Upper lobe of left lung (tissue), 6 donors: Measurements from ENCODE around the gene MPDZ. TPM values are rescaled to one million over a fixed set of nuclear protein-coding genes. Genes with fewer than 3 reads are reported as not detected.

Experiments
- ATAC-seq, 2 donors: fragments of 200-7000 bp; cut with Tn5 transposase; one replicate each; pipeline ENCODE4 v1.9.1; 2022; ENCODE audit warnings: mild to moderate bottlenecking in 2 of 2, moderate library complexity in 2 of 2; ENCODE audit not compliant: low FRiP score in 2 of 2
- DNase-seq, 2 donors: peaks; one replicate each; pipeline ENCODE4 v3.0.0-alpha.2; 2019 to 2020
- H3K27ac ChIP-seq, 4 donors: fragments of 200-600 bp; sonication (generic); one replicate each; pipeline ENCODE4 v1.5.1; 2016 to 2019
- H3K27me3 ChIP-seq, 4 donors: fragments of 200-600 bp; sonication (generic); one replicate each; pipeline ENCODE4 v1.5.1; 2017 to 2019
- H3K36me3 ChIP-seq, 4 donors: fragments of 200-600 bp; sonication (generic); one replicate each; pipeline ENCODE4 v1.5.1; 2016 to 2019
- H3K4me1 ChIP-seq, 4 donors: fragments of 200-600 bp; sonication (generic); one replicate each; pipeline ENCODE4 v1.5.1; 2018 to 2019
- H3K4me3 ChIP-seq, 4 donors: fragments of 200-600 bp; sonication (generic); one replicate each; pipeline ENCODE4 v1.5.1; 2017 to 2019; ENCODE audit warnings: mild to moderate bottlenecking in 2 of 4, moderate library complexity in 1 of 4
- H3K9me3 ChIP-seq, 4 donors: fragments of 200-600 bp; sonication (generic); one replicate each; pipeline ENCODE4 v1.5.1; 2018 to 2019
- EP300 ChIP-seq, 4 donors: sonication (generic); formaldehyde crosslinking; IDR thresholded peaks; one replicate each; pipeline ENCODE4 v1.5.1; 2017; ENCODE audit warnings: antibody characterized with exemption in 4 of 4, control low read depth in 2 of 4
- POLR2A ChIP-seq, 4 donors: fragments of 450-650 bp; IDR thresholded peaks; one replicate each; pipeline ENCODE4 v1.5.1; 2016 to 2017; ENCODE audit warnings: antibody characterized with exemption in 4 of 4, mild to moderate bottlenecking in 2 of 4
- POLR2AphosphoS5 ChIP-seq, 2 donors: sonication (generic); formaldehyde crosslinking; IDR thresholded peaks; one replicate each; pipeline ENCODE4 v1.5.1; 2017; ENCODE audit warnings: antibody characterized with exemption in 2 of 2
- WGBS, 2 donors: methylation state at CpG; one replicate each; pipeline ENCODE4 v1.1.5; 2017 to 2018; 5-methylcytosine and 5-hydroxymethylcytosine counted together
- total RNA-seq, 6 donors: library from RNA; depleted of rRNA in 4 of 6; stranded (reverse); fragments of >200 nt in 4 of 6; gene quantifications; one replicate each; pipeline versions ENCODE4 v1.1.0 to v1.2.1, GENCODE V29; 2016 to 2021
- TF ChIP-seq, protein P1 (sequence below), 6 experiments: fragments of 450-650 bp in 4 of 6; fragments of 200-600 bp in 2 of 6; sonication (generic) in 2 of 6; IDR thresholded peaks; one replicate each; pipeline ENCODE4 v1.5.1; 2016 to 2019; ENCODE audit warnings: antibody characterized with exemption in 6 of 6
- donor health status: DM: no; HTN: no; CAD: no; lungs with moderate emphysema.
- donor health status: DM: no; HTN: yes; CAD: no; lungs with severe emphysema.

Gene MPDZ
- total RNA-seq, 6 donors from 2014 or later: 13.6 to 49.2 (median 27.8) TPM

- no peaks in the 10 kb centered on the region for H3K9me3 ChIP-seq
- no peak overlapping the region for H3K4me3 ChIP-seq
- no peak for DNase-seq
- peaks cover 0 to 20% (median 6%) of the 10 kb centered on the region in 4 donors for H3K36me3 ChIP-seq
- peak overlapping the region in 1 of 4 donors; percentile 32 for H3K27ac ChIP-seq
- TF ChIP-seq, protein P1, sequence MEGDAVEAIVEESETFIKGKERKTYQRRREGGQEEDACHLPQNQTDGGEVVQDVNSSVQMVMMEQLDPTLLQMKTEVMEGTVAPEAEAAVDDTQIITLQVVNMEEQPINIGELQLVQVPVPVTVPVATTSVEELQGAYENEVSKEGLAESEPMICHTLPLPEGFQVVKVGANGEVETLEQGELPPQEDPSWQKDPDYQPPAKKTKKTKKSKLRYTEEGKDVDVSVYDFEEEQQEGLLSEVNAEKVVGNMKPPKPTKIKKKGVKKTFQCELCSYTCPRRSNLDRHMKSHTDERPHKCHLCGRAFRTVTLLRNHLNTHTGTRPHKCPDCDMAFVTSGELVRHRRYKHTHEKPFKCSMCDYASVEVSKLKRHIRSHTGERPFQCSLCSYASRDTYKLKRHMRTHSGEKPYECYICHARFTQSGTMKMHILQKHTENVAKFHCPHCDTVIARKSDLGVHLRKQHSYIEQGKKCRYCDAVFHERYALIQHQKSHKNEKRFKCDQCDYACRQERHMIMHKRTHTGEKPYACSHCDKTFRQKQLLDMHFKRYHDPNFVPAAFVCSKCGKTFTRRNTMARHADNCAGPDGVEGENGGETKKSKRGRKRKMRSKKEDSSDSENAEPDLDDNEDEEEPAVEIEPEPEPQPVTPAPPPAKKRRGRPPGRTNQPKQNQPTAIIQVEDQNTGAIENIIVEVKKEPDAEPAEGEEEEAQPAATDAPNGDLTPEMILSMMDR (IDR thresholded peaks at IDR 0.05): no peak
- TF ChIP-seq EP300 (IDR thresholded peaks at IDR 0.05): no peak
- no peak for TF ChIP-seq POLR2AphosphoS5 (IDR thresholded peaks at IDR 0.05)
- TF ChIP-seq POLR2A (IDR thresholded peaks at IDR 0.05): no peak
- H3K27me3 ChIP-seq: no peaks in the 10 kb centered on the region
- ATAC-seq: no peak
- H3K4me1 ChIP-seq: no peaks in the 10 kb centered on the region
- WGBS, 2 donors: 60 to 84% methylated on average over 1 of the region's 1 CpG
Observed at GRCh38 chr9:13100914-13101572, 178.4 kb downstream of the MPDZ start.

DNA sequence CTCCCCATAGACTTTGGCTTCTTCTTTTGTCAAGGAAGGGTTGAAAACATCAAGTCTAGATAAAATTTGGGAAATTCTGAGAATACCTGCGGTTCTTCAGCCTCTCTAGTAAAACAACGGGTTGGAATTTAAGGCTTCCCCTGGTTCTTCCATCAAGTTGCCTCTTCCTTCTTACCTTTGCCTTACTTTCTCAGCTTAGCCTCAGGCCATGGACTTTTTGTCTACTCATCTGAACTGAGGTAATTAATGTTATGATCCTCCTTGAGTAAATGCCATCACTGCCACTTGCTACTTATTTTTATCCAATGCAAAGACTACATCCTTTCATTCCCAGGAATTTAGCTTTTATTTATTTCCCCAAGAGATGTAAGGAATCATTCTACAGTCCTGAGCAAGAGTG, 184.4 kb downstream of the MPDZ start:
- H3K27ac ChIP-seq: no peak overlapping the region
- no peak for ATAC-seq
- no peak for TF ChIP-seq POLR2A (IDR thresholded peaks at IDR 0.05)
- TF ChIP-seq EP300 (IDR thresholded peaks at IDR 0.05): no peak
- TF ChIP-seq, protein P1 (IDR thresholded peaks at IDR 0.05): no peak
- no peak for TF ChIP-seq POLR2AphosphoS5 (IDR thresholded peaks at IDR 0.05)
- 94 to 98% methylated on average over 2 of the region's 2 CpGs for WGBS, 2 donors
- no peak overlapping the region for H3K4me3 ChIP-seq
- H3K36me3 ChIP-seq: no peaks in the 10 kb centered on the region
- H3K9me3 ChIP-seq: no peaks in the 10 kb centered on the region
- no peaks in the 10 kb centered on the region for H3K4me1 ChIP-seq
- no peak for DNase-seq
- H3K27me3 ChIP-seq: no peaks in the 10 kb centered on the region

DNA sequence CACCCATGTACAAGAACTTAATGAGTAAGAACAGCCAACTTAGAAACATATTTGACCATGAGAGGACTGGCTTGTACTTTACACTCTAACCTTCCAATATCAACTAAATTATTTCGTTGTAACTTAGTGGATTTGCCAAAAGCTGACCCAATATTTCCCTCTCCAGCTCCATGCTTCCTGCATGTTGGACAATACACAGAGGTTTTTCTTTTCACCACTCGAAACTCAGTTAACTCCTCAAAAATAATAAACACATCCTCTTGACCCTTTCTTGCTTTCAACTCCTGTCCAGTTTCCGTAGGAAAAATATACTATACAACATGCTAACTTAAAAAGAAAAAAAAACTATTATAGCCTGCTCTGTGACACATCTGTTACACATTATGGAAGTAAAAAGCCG, 188.9 kb downstream of the MPDZ start:
- Histone ChIP-seq H3K4me1 (peaks cover 0 to 6% (median 0%) of the 10 kb centered on the region in 4 donors), H3K27ac (no peak overlapping the region), H3K9me3 (no peaks in the 10 kb centered on the region), H3K4me3 (no peak overlapping the region), H3K27me3 (no peaks in the 10 kb centered on the region), H3K36me3 (no peaks in the 10 kb centered on the region)
- ATAC-seq: no peak
- 52% methylated on average over 4 of the region's 4 CpGs for WGBS, 2 donors
- no peak for DNase-seq
- TF ChIP-seq, protein P1 (IDR thresholded peaks at IDR 0.05): no peak
- TF ChIP-seq EP300 (IDR thresholded peaks at IDR 0.05) (no peak), POLR2AphosphoS5 (IDR thresholded peaks at IDR 0.05) (no peak), POLR2A (IDR thresholded peaks at IDR 0.05) (no peak)

GRCh38 chr9:13089666-13090065, 189.8 kb downstream of the MPDZ start:
- Histone ChIP-seq H3K27me3 (no peaks in the 10 kb centered on the region), H3K27ac (no peak overlapping the region), H3K4me1 (peaks cover 0 to 6% (median 0%) of the 10 kb centered on the region in 4 donors), H3K36me3 (no peaks in the 10 kb centered on the region), H3K9me3 (no peaks in the 10 kb centered on the region), H3K4me3 (no peak overlapping the region)
- no peak for ATAC-seq
- no peak for TF ChIP-seq POLR2AphosphoS5 (IDR thresholded peaks at IDR 0.05)
- TF ChIP-seq, protein P1 (IDR thresholded peaks at IDR 0.05): no peak
- no peak for TF ChIP-seq POLR2A (IDR thresholded peaks at IDR 0.05)
- no peak for TF ChIP-seq EP300 (IDR thresholded peaks at IDR 0.05)
- DNase-seq: no peak
